ENCODE results near the gene SOAT1. TPM values are rescaled to one million over a fixed set of nuclear protein-coding genes. Genes with fewer than 3 reads are reported as not detected.

SOAT1 gene
- polyA plus RNA-seq, 3 donors, result 29.5 to 37.1 (median 34.2) TPM

DNA sequence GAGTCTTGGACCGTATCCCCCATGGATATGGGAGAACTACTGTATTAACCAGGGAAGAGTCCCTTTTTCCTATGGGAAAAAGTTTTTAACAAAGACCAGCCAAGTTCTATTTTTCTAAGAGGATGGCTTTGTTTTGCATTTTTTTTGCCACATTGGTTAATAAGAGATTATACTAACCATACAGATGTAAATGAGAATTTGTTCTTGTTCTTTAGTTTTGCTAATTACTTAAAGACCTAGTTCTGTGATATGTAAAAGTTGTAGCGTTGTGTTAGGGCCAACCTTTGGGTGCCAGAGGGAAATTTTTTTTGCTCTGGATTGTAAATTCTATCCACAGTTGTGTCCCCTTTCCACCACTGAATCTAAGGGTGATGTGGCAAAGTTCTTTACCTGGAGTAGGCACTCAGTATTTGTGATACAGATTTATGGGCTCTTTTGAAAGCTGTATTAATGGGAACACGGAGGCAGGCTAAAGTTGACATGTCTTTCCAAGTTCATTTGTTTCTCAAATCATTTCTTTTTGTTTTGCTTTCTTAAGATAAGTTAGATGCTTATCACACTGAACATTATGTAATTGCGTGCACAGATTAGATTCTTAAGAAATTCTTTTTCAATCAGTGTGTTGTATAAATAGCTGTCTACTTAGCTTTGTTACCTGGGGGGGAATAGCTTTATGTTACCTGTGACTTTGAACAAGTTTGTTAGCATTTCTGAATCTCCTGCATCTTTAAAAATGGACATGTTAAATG is 2.9 kb downstream of the SOAT1 start:
- DNase-seq (ENCODE audit: extremely low read depth in 1 of 11, low read depth in 9 of 11, low spot score in 4 of 11), result no peak

DNA sequence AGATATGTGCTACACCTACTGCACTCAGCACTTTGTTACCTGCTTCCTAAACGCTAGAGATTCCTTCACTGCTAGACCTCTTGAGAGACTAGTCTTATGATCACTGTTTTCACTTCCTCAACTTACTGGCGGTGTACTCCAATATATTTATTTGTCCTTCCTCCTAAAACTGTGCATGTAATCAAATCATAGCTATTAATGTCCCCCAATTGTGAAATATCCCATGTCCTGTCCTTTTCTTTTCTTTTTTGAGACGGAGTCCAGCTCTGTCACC is 3.4 kb downstream of the SOAT1 start:
- DNase-seq (ENCODE audit: extremely low read depth in 1 of 11, low read depth in 9 of 11, low spot score in 4 of 11), result no peak

DNA sequence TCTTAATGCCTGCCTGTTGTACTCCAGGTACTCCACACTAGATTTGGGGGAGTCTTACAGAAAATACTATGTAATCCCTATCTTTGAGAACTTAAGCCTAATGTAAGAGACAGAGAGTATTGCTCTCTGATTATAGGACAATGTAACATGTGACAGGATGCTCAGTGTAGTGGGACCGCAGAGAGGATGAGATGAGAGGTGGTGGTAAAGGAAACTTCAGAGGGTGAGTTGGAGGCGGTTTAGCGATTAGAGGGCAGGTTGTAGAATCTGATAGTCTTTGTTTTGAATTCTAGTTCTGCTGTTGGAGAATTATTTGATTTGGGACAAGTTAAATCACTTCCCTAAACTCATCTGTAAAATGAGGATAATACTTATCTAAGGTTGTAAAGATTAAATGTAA is 5.4 kb downstream of the SOAT1 start:
- no peak for DNase-seq (ENCODE audit: extremely low read depth in 1 of 11, low read depth in 9 of 11, low spot score in 4 of 11)

DNA sequence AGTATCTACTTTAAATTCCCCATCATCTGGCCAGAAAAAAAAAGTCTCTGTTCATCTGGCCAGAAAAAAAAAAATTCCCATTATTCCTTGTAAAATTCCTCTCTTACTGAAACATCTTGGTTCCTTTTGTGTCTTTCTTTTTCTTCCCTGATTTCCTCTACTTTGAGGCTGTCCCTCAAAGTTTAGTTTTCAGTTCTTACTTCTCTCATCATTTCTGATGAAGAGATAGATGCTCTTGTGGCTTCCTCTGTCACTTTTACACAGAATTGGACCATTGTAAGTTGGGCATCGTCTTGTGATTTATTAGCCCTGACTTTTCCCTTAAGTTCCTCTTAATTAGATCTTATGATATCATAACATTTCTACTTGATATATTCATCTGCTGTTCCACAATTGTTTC is 6.5 kb downstream of the SOAT1 start:
- DNase-seq (ENCODE audit: extremely low read depth in 1 of 11, low read depth in 9 of 11, low spot score in 4 of 11), result no peak

DNA sequence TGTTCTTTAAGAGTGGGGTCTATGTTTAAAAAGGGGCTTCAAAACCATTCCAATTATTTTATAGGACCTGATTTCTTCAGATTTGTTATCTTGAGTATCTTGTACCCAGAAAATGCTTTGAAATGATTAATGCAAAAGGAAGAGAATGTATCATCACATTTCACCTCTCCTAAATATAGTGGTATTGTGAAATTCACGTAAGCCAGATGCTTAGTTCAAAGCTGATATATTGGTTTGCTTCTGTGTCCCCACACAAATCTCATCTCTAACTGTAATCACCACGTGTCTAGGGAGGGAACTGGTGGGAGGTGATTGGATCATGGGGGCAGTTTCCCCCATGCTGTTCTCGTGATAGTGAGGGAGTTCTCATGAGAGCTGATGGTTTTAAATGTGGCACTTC is 8.5 kb downstream of the SOAT1 start:
- no peak for DNase-seq (ENCODE audit: extremely low read depth in 1 of 11, low read depth in 9 of 11, low spot score in 4 of 11)

DNA sequence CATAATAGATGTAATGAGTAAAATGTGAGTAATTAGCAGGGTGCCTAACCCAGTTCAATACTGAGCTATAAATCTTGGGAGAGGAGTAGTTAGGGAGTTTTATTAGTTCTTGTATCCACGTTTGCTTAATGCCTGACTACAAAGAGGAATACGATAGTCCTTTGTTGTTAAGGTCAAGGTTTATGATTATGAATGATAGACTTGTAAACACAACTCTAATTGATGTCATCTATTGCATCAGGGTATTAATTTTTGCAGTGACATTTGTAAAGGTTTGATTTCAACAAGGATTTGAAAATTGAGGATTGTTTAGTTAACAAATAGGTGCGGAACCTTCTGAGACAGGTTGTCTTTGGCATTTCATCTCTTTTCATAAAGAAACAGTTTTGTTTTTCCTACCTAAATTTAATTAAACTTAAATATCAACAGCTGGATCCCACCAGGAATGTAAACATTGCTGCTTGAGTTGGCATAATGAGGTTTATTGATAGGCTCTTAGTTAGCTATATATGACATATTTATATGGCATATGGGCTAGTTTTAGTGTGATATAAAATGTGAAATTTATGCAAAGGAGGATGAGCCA is 9.7 kb downstream of the SOAT1 start:
- DNase-seq (ENCODE audit: extremely low read depth in 1 of 11, low read depth in 9 of 11, low spot score in 4 of 11), result no peak

DNA sequence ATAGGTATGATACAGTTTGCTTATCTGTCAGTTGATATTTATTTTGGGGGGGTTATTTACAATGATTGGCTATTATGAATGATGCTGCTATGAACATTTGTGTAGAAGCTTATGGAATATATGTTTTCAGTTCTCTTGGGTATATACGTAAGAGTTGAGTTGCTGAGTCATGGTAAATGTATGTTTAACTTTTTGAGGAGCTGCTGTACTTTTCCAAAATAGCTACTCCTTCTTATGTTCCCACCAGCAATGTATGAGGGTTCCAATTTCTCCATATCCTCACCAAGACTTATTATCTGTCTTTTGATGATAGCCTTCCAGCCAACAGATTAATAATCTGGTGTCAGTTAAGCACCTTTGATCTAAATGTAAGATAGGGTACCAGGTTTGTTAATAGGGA is 11.9 kb downstream of the SOAT1 start:
- DNase-seq (ENCODE audit: extremely low read depth in 1 of 11, low read depth in 9 of 11, low spot score in 4 of 11), result no peak

DNA sequence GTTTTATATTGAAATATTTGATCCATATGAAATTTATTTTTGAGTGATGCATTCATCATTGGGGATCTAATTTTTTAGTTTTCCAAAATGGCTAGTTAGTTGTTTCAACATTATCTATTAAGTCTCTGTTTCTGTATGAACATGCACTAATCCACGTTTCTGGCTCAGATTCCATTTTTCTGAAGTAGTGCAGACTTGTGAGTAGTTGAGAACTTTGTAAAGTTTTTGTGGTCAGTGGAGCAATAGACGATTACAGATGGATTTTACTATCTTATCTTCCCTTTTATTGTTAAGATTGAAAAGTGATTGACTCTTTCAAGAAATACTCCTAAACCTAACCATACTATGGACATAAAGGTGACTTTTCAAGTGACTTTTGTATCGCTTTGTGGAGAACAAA is 16.7 kb downstream of the SOAT1 start:
- DNase-seq (ENCODE audit: extremely low read depth in 1 of 11, low read depth in 9 of 11, low spot score in 4 of 11), result no peak

DNA sequence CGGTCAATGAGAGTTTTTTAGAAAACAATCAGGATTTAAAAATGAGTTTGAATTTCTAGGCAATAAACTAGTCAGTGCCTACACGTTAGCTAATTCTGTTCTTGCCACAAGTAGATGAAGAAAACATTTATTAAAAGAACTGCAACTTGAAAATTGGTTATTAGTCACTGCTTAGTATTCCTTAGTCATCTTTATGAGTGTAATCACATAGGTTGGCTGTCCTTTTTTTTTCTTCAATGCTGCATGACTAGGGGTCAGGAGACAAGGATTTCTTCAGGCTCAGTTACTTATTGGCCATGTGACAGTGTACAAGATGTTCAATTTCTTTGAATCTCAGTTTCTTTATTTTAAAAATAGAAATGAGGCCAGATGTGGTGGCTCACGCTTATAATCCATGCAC is 17.1 kb downstream of the SOAT1 start:
- no peak for DNase-seq (ENCODE audit: extremely low read depth in 1 of 11, low read depth in 9 of 11, low spot score in 4 of 11)

DNA sequence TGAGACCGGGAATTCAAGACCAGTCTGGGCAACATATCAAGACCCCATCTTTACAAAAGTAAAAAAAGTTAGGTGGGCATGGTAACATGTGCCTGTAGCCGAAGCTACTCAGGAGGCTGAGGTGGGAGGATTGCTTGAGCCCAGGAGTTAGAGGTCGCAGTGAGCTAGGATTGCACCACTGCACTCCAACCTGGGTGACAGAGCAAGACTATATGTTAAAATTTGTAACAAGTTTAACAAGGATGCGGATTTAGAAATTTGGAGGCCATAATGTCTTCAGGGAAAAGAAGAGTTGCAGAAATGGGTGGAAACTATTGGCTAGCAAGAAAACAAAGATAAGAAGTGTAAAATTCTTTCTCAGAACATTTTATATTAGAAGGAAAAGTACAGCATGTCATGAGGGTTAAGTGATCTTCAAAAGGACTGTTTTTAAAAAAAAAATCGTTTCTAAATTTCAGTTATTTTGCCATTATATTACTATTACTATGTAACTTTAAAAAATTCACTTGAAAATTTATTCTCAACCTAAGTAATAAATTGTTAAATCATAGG is 17.6 kb downstream of the SOAT1 start:
- no peak for DNase-seq (ENCODE audit: extremely low read depth in 1 of 11, low read depth in 9 of 11, low spot score in 4 of 11)

DNA sequence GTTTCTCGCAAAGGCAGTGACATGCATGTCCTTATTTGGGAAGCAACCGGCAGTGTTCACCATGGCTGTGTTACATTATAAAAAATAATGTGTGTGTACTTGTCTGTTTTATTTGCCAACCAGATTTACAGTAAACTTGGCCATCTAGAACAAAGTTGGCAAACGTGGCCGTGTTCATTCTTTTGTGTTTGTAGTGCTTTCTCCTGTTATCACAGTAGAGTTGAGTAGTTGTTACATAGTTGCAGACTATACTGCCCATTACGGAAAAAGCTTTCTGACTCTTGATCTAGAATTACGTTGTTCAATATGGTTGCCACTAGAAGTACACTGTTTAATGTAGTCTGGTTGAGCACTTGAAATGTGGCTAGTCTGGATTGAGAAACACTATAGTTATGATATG is 19.4 kb downstream of the SOAT1 start:
- no peak for DNase-seq (ENCODE audit: extremely low read depth in 1 of 11, low read depth in 9 of 11, low spot score in 4 of 11)

DNA sequence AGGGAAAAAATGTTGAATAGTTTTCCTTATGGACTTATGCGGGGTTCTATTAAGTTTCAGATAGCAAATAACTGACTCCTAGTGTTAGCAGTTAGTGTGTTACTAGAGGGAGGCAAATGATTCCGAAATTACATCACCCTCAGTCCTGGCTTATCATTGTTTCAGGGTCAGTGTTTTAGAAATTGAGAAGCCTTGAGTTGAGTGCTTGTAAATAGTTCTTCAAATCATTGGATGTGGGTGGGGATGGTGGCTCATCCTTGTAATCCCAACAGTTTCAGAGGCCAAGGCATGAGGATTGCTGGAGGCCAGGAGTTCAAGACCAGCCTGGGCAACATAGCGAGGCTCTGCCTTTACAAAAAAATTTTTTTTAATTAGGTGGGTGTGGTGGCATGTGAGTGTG is 21.3 kb downstream of the SOAT1 start:
- DNase-seq (ENCODE audit: extremely low read depth in 1 of 11, low read depth in 9 of 11, low spot score in 4 of 11), result no peak

DNA sequence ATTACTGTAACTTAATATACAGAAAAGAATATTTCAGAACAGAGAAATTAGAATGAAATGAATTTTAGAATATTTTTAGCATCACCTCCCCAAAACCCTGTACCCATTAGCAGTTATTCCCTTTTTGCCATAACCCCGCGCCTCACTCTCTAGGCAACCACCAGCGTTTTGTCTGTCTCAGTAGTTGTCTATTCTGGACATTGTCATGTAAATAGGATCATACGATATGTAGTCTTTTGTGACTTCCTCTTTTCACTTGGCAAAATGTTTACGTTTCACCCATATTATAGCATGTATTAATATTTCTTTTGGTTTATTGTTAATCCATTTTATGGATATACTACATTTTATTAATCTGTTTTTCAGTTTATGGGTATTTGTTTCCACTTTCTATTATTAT is 24.9 kb downstream of the SOAT1 start:
- DNase-seq (ENCODE audit: extremely low read depth in 1 of 11, low read depth in 9 of 11, low spot score in 4 of 11), result no peak

DNA sequence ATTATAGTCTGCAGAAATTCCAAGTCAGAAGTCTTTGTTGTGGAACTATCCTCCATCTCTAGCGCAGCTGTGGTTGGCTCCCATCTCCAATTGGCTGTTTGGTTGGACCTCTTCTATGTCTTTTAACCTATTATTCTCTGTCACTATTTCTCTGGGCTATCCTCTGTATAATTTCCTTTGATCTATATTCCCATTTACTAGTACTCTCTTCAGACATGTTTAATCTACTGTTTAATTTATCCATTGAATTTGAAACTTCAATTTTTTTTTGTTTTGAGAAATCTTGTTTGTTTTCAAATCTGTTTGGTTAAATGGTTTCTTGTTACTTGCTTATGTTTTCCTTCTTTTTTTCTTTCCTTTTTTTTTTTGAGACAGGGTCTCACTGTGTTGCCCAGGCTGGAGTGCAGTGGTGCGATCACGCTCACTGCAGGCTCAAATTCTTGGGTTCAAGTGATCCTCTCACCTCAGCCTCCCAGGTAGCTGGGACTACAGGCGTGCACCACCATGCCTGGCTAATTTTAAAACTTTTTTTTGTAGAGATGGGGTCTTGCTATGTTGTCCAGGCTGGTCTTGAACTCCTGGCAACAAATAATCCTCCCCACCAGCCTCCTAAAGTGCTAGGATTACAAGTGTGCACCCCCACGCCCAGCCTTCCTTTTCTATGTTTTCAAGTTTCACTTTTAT is 28.1 kb downstream of the SOAT1 start:
- no peak for DNase-seq (ENCODE audit: extremely low read depth in 1 of 11, low read depth in 9 of 11, low spot score in 4 of 11)

DNA sequence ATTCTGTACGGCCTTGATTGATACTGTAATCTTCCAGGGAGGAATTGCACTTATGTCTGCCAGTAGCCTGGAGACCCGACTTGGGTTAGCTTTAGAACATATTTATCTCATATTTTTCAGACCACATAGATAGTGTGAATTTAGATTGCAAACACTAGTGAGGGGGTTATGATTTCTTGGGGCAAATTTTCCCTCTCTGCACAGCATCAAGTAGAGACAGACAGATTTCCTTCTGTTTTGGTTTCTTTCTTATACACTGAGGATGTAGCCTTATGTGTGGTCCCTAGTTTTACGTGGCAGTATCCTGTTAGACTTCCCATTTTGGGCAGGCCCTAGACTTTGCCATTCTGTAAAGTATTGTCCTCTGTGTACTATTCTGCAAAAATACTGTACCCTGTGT is 29.0 kb downstream of the SOAT1 start:
- DNase-seq (ENCODE audit: extremely low read depth in 1 of 11, low read depth in 9 of 11, low spot score in 4 of 11), result no peak

DNA sequence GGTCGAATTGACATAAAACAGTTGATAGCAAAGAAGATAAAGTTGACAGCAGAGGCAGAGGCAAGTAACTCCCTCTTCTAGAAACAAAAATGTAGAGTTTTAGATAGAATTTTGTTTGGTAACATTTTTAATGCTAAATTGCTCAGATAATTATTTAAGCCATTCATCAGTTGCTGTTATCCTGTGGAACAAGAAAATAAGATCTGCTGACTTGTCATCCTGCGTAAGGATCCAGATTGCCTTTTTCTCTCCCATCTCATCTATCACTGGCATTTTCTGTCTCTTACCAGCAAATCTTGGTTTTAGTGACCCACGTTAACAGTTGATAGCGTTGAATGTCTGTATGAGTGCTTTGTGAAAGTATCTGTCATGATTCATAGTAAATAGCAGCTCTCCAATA is 29.8 kb downstream of the SOAT1 start:
- DNase-seq (ENCODE audit: extremely low read depth in 1 of 11, low read depth in 9 of 11, low spot score in 4 of 11), result no peak

DNA sequence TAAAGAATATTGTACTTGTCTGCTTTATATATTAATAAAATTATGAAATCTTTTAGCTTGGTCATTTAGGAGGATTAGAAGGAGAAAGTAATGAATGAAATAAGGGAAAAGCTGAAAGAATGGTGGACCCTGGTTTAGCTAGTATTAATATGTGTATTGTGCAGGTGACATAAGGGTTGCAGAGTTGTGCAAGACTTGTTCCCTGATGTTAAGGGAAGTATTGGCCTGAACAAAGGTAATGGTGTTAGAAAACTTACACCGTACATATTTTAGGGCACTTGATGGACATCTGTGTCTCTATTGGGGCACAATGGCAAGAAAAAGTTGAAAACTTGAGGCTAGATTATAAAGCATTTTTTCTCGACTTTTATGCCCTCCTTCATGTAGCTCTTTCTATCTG is 32.2 kb downstream of the SOAT1 start:
- DNase-seq (ENCODE audit: extremely low read depth in 1 of 11, low read depth in 9 of 11, low spot score in 4 of 11), result no peak

DNA sequence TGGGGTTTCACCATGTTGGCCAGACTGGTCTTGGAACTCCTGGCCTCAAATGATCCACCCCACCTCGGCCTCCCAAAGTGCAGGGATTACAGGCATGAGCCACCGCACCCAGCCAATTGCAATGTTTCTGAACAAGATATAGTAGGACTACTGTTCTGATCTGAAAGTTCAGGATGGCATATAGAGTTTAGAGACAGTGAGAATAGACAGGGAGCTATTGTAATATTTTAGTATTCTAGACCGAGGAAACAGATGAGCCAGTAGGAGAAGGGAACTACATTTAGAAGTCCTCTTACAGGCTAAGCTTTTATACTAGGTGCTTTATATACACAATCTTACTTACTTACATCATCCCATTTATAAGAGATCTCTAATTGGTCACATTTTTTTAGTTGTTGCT is 33.1 kb downstream of the SOAT1 start:
- DNase-seq (ENCODE audit: extremely low read depth in 1 of 11, low read depth in 9 of 11, low spot score in 4 of 11), result no peak

DNA sequence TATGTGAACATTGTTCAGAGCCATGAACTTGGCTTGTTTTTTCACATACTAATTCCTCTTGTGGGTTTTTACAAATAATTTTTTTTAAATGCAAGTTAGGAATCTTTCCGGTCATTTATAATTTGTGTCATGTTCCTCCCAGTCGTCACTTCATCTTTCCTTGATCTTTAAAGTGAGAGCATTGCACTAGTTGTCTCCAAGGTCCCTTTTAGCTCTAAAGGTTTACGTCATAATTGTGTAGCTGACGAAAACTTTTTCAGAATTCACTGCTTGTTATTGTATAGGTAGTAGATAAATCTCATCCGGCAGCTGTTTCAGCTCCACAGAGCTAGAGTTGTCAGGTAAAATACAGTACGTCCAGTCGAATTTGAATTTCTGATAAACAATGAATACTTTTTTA is 33.6 kb downstream of the SOAT1 start:
- DNase-seq (ENCODE audit: extremely low read depth in 1 of 11, low read depth in 9 of 11, low spot score in 4 of 11), result no peak

DNA sequence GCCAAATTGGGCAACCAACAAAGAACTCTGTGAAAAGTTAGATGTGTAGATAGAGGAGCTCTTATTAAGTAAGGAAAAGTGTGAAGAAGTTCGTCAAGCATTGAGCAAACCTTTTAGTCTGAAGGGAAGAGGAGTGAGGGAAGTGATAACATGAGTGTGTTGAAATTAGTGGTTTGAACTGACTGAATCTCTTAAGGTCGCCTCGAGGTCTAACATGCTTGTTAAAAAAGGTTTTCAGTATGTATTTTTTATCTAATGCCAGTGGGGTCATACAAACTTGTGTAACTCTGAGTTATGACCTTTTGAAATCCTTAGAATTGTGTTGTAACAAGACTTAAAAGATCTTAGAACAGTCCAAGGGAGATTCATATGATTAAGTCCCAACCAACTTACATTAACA is 34.1 kb downstream of the SOAT1 start:
- no peak for DNase-seq (ENCODE audit: extremely low read depth in 1 of 11, low read depth in 9 of 11, low spot score in 4 of 11)

DNA sequence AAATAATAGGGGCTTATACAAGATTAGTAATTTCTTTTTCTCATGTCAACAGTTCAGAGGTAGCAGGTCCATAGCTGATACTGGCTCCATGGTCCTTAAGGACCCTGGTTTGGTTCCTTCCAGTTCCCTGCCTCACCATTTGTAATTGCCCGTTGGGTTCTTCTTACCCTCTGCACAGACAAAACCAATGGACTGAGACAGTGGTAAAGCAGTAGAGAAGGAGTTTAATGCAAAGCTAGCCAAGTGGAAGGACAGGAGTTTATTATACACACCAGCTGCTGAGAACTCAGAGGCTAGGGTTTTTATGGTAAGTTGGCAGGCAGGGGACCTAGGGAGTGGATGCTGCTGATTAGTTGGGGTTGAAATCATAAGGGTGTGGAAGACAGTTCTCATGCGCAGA is 36.3 kb downstream of the SOAT1 start:
- no peak for DNase-seq (ENCODE audit: extremely low read depth in 1 of 11, low read depth in 9 of 11, low spot score in 4 of 11)

All from renal cortex interstitium (tissue), 11 donors.